Epithelial cell of prostate (primary cell): ENCODE measurements around the gene ACAA2.

ENCODE experiments used
- DNase-seq: peaks from one replicate; pipeline ENCODE4 v3.0.0-alpha.2; 2011; ENCODE audit warnings: low read depth, low spot score
- H3K27ac ChIP-seq: fragments of 450-650 bp; 2 replicates; pipeline ENCODE4 v1.5.1; 2017; ENCODE audit warnings: mild to moderate bottlenecking

The ACAA2 gene

GRCh38 chr18:49813319-49814146 is at the start of gene ACAA2:
TSS of gene ACAA2 (minus strand) at chr18:49813533. CDS start at chr18:49813484, 49 bp downstream.
- DNase-seq, result peak; percentile 50
- peak within 1 kb of the TSS; percentile 75 for H3K27ac ChIP-seq

GRCh38 chr18:49862656-49863385 is 49.5 kb upstream of the ACAA2 start:
- H3K27ac ChIP-seq, result no peak overlapping the region
- DNase-seq, result no peak

GRCh38 chr18:49861659-49862058 is 48.3 kb upstream of the ACAA2 start:
- no peak for DNase-seq
- no peak overlapping the region for H3K27ac ChIP-seq

GRCh38 chr18:49859725-49860124 is 46.4 kb upstream of the ACAA2 start:
- peak overlapping the region; percentile 53 for H3K27ac ChIP-seq

GRCh38 chr18:49859021-49859359 is 45.7 kb upstream of the ACAA2 start:
- H3K27ac ChIP-seq, result peak overlapping the region; percentile 53
- no peak for DNase-seq

More at GRCh38 chr18:49859725-49860124, 46.4 kb upstream of the ACAA2 start:
- DNase-seq, result no peak

- H3K27ac ChIP-seq, result peak overlapping the region; percentile 53
- no peak for DNase-seq
Measured at GRCh38 chr18:49858309-49859020, 45.1 kb upstream of the ACAA2 start.

GRCh38 chr18:49857708-49858107 is 44.4 kb upstream of the ACAA2 start:
- no peak overlapping the region for H3K27ac ChIP-seq
- DNase-seq, result no peak

GRCh38 chr18:49856496-49856895 is 43.2 kb upstream of the ACAA2 start:
- no peak for DNase-seq
- no peak overlapping the region for H3K27ac ChIP-seq

GRCh38 chr18:49855711-49856415 is 42.5 kb upstream of the ACAA2 start:
- H3K27ac ChIP-seq, result no peak overlapping the region
- no peak for DNase-seq

GRCh38 chr18:49854681-49855080 is 41.3 kb upstream of the ACAA2 start:
- H3K27ac ChIP-seq, result no peak overlapping the region
- no peak for DNase-seq

- DNase-seq, result no peak
- no peak overlapping the region for H3K27ac ChIP-seq
Measured at GRCh38 chr18:49853436-49853835, 40.1 kb upstream of the ACAA2 start.

GRCh38 chr18:49853011-49853410 is 39.7 kb upstream of the ACAA2 start:
- no peak for DNase-seq
- no peak overlapping the region for H3K27ac ChIP-seq

GRCh38 chr18:49851624-49852023 is 38.3 kb upstream of the ACAA2 start:
- DNase-seq, result no peak
- peak overlapping the region; percentile 97 for H3K27ac ChIP-seq

GRCh38 chr18:49850636-49851035 is 37.3 kb upstream of the ACAA2 start:
- H3K27ac ChIP-seq, result peak overlapping the region; percentile 97
- no peak for DNase-seq

GRCh38 chr18:49849331-49850217 is 36.2 kb upstream of the ACAA2 start:
- peak overlapping the region; percentile 97 for H3K27ac ChIP-seq
- DNase-seq, result peak; percentile 89

GRCh38 chr18:49848115-49848514 is 34.8 kb upstream of the ACAA2 start:
- peak overlapping the region; percentile 97 for H3K27ac ChIP-seq
- DNase-seq, result no peak

- no peak overlapping the region for H3K27ac ChIP-seq
Measured at GRCh38 chr18:49847524-49847923, 34.2 kb upstream of the ACAA2 start.

GRCh38 chr18:49846718-49847470 is 33.6 kb upstream of the ACAA2 start:
- no peak overlapping the region for H3K27ac ChIP-seq
- DNase-seq, result no peak

More at GRCh38 chr18:49847524-49847923, 34.2 kb upstream of the ACAA2 start:
- DNase-seq, result no peak

GRCh38 chr18:49846361-49846662 is 33.0 kb upstream of the ACAA2 start:
- H3K27ac ChIP-seq, result no peak overlapping the region
- DNase-seq, result no peak
